GM11168 (cell line): ENCODE results near the gene STEAP3.

Experiments
- in situ Hi-C: fragments of 300-500 bp; cut with MboI; formaldehyde crosslinking; loops from one replicate; pipeline ENCODE4 v1.12.0; 2022; ENCODE audit warnings: low sequenced_read_pairs; ENCODE audit not compliant: unreplicated experiment

The STEAP3 gene

DNA sequence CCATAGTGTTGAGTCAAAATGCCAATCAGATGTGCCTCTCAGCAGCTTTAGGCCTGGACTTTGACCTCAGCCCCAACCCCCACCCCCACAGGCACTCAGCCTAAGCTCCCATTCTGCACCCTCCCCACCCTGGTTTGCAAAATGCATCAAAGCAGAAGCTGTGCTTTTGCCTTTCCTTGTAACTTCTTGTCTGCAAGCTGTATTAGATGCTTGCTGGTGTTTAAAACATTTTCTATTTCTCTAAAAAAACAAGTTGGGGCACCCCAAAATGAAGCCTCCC lies 26.6 kb upstream of the STEAP3 start:
- in situ Hi-C loops, result no loop called here

DNA sequence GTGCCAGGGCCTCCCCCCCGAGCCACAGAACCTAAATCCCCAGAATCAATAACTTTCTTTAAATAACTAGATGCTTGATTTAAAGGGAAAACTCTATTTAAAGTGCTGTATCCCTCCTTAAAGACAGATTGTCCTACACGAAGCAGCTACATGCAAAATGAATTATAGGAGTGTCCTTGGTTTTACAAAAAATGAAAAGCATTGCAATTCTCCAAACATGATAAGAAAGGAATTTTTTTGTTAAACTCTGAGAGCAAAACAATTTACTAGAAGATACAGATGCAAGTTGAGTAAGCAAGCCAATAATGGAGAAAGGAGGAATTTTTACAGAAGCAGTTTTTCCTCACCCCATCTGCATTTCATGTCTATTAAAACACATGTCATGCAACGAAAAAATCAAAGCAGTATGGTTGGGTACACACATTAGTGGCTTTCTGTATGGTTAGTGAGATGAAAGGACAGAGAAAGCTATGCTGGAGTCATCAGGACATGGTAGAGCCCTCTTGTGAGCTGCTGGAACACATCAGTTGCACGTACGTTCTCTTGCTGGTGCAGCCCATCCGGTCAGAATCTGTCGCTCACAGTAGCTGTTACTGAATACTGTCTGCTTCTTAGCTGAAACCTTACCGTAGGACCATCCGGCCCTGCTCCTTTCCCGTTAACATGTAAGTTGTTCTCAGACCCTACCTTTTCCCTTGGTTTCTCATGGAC lies 25.9 kb upstream of the STEAP3 start:
- in situ Hi-C loops, result no loop called here

DNA sequence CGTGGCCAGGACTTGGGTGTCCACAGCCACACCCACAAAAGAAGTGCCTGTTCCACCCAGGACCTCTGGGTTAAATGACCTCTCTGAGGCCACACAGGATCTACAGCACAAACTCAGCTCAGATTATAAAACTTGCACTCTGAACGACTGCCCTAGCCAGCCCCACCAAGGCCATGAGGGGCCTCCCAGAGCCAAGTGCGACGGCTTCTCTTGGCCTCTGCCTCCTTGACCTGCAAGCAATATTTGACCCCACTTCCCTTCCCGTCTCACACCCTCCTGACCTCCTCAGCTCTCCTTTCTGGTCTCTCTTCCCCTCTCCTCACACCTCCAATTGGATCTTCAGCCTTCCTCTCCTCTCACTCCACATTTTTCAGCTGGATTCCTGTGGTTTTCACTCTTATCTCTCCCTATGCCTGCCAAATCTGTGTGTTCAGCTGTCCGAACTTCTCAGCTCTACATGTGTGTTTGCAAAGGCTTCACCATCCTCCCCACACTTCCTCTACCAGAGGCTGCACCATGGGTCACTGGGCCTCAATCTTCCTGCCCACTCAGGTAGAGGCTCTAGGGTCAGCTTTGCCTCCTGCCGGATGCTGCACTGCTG lies 25.3 kb upstream of the STEAP3 start:
- in situ Hi-C loops, result no loop called here

DNA sequence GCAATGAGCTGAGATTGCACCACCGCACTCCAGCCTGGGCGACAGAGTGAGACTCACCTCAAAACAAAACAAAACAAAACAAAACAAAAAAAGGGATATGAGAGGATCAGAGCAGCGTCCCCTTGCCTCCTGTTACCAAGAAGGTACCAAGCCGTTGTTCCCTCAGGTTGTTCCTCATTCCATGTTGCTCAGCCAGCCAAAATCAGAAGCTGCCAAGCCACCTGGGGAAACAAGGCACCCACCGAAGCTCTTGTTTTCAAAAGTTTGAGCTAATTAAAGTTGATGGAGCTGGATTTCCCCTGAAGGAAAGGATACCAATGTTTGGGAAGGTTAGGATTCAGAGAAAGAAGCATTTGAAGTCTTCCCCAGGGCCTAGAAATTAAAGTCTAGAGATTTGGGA lies 21.8 kb upstream of the STEAP3 start:
- in situ Hi-C loops, result no loop called here

DNA sequence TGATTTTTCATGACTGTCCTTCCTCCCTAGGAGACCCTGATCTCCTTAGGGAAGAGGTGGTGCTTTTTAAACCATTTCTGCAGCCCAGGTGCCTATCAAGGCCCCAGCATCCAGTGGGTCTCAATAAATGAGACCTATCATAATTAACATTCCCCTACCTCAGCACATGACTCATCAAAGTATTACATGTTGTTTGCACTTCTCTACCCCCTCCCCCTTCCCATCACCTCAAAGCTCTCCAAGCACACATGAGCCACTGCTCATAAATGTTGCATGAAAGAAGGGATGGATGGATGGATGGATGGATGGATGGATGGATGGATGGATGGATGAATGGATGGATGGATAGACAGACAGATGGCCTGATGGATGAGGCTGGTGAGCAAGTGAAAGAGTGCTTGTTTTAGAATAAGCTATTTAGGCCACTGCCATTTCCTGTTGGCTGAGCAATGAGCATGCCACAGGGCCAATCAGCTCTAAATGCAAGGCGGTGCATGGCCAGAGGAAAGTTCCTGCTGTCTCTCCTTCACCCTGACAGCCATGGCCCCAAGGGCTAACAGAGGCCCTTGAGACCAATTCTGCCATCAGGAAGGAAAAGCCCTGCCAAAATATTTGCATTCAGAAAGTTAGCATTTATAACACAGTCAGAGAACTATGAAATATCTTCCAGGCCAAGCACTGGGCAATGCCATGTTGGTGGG lies 20.9 kb upstream of the STEAP3 start:
- in situ Hi-C loops, result no loop called here

DNA sequence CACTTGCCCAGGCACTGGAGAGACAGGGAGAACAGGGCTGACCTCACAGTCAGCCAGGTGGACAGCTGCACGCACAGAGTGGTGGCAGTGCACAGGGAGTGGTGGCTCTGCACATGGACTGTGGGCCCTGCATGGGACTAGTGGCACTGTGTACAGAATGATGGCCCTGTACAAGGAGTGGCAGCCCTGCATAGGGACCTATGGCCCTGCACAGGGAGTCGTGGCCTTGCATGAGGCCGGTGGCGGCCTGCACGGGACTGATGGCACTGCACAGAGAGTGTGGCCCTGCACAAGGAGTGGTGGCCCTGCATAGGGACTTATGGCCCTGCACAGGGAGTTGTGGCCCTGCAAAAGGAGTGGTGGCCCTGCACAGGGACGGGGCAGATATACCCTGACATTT lies 19.1 kb upstream of the STEAP3 start:
- in situ Hi-C loops, result no loop called here

DNA sequence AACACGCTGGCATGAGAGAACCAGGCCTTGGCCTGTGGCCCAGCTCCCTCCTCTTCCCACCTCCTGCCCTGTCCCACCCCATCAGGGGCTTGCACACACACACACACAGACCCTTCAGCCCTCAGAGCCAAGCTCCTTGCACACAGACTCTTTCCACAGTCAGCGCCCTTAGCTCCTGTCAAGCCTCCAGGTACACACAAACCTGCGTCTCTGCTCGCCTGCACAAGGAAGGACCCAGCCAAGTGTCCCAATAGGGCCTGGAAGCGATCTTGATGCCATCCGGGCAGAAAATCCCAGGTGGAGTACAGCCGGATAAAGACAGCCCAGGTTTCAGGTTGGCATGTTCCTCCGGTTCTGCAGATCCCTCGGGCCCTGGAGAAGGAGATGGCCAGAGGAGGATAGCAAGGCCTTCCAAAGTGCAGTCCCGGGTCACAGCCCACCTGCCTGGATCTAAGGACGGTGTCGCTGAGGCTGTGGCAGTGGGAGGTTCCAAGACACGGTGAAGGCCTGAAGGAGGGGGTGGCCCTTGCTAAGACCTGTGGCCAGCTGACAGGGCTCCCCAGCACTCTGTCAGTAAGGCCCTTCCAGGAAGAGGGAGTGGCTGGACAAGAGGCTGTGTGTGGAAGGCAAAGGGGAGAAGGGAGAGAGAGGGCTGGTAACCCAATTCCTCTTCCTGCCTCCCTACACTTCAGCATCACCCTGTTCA lies 18.5 kb upstream of the STEAP3 start:
- in situ Hi-C loops, result no loop called here

DNA sequence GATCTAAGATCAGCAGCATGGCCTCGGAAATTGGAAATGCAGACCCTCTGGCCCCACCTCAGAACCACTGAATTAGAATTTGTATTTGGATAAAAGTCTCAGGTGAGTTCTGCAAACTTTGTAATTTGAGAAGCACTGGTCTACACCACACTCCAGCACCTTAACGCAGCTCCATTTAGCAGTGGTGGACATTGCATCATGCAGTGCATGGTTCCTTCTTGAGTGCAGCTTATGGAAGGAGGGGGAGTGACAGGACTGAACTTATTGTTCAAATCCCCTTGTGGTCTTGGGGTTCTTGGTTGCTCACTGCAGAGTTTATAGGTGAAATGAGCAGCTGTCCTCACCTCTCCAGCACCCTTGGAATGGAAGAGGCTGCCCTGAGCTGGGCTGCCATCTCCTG lies 17.4 kb upstream of the STEAP3 start:
- in situ Hi-C loops, result no loop called here

DNA sequence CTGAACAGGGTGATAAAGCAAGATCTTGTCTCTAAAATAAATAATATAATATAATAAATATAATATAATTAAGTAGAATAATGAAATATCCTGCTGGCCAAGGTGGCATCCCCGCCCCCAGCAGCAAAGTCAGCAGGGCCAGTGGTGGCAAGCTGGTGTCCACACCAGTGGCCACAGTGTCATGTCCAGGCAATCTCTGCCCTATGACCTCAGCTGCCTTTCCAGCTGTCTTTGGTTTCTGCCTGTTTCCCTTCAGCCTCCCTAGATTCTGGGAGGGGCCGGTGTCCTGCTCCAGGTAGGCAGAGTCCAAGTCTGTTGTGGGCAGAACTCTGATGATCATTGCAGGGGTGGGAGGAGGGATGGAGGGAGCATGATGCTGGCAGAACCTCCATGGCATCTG lies 16.2 kb upstream of the STEAP3 start:
- in situ Hi-C loops, result no loop called here

DNA sequence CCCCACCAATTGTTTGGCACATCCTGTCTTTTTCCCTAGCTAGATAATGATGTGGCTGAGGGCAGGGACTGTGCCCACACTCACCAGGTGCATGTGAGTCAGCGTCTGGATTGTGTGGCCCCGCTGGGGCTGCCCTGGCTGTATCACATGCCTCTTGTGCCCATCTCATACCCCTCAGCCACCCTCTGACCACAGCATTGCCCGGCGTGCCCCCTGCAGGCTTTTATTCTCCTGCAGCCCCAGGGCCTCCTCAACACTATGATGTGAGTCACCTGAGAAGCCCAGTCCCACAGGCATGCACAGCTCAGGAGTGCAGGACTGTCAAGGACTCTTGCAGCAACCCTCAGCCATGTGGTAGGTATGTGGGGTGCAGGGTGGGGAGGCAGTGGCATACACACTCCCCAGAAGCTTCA lies 14.8 kb upstream of the STEAP3 start:
- in situ Hi-C loops, result no loop called here

DNA sequence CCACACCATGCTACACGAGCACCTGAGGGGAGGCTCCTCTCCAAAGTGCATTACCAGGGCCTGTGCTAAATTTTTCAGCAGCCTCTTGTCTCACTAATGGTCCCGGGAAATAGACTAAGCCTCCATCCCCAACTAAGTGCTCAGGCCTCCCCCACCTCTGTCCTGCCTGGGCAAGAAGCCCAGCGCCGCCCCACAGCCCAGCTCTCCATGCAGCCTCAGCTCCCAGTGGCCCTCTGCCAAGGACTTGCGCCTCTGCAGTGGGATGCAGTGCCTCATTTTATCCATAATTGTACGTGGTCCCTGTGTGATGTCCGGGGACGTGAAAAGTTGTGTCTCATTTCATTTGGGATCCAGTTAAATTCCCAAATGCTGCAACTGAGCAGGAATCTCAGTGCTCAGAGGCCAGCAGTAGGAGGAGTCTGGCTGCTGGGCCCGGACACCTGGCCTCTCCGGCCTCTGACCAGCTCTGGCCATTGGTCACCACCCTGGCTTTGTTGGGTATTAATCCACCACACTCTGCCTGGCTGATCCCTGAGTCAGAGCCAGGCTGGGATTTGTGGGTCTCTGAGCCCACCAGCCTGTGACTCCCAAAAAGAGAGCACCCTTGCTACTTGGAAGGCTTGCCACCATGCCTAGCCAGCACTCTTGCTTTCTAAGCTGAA lies 11.4 kb upstream of the STEAP3 start:
- in situ Hi-C loops, result no loop called here

DNA sequence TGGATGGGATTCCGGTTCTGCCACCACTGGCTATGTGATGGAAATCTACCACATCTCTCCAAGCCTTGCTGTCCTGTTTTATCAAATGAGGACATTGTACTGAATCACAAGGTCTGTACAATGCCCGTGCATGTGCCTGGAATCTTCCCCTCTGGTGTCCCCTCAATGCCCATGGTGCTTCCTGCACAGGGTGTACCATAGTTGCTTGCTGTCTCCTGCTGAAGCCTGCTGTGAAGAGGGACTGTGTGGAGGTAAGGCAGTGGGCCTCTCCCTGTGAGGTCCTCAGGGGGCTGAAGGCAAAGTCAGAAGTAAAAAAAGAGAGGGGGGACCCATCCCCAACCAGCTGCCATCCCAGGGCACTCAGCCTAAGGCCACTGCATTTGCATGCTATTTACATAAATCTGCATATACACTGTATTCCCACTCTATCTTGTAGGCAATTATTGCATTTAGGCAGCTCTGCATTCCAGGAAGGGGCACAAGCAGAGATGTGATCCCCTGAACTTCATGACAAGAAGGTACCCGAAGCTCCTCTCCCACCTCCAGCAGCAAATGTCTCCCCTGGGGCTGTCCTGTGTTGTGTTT lies 9.1 kb upstream of the STEAP3 start:
- in situ Hi-C loops, result no loop called here

DNA sequence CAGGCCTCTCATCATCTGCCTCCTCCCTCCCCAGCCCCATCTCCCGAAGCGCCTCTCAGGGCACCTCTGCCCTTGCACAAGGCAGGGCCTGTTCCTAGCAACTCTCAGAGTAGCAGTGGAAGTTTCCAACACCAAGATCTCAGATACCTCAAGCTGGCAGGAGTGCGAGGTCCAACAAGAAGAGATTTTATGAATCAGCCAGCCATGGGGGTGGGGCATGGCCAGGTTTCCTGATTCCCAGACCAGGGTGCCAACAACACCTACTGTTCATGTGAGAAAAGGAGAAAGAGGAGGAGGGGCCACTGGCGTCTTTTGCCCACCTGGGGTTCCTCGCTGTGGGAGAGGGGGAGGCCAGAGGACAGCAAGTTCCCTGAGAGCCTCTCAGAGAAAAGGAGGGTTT lies 6.6 kb upstream of the STEAP3 start:
- in situ Hi-C loops, result no loop called here

DNA sequence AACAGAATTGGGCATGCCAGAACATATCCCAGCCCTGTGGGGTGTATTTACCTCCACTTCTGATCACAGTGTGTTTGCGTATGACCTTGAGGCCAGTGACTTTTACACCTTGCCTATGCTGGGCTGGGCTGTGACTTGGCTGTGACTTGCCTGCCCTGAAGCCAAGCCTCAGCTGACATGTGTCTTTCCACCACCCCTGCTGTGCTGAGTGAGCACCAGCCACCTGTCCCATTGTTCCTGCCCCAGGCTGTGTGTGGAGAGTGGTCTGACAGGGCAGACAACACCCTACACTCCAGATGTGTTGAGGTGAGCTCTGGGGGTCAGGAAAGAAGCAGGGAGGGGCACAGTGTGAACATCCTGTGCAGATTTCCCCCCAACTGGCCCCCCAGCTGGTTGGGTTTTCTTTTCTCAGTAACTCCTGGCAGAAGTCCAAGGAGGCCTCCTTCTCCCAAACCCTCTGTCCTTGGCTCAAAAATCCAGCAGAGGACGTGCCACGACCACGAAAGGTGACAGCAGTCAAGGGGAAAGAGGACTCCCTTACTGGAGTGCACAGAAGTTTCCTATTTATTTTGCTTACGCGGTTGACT lies 5.1 kb upstream of the STEAP3 start:
- in situ Hi-C loops, result no loop called here

DNA sequence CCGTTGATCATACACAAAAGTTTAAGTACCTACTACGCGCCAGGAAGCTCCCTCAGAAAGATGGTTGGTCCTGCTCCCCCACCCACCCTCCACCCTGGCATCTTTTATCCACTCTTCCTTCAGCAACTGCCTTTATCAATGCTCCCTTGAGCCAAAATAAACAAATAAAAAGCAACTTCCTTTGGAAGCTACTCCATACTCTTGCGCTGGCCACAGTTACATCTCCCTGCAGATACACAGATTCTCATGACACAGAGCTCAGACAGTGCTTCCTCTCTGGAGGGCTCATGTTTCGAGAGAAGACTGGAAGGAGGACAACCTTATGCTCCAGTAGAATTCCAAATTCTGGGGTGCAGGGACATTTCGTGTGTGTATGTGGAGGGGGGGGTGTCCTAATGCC lies 3.8 kb upstream of the STEAP3 start:
- in situ Hi-C loops, result no loop called here

DNA sequence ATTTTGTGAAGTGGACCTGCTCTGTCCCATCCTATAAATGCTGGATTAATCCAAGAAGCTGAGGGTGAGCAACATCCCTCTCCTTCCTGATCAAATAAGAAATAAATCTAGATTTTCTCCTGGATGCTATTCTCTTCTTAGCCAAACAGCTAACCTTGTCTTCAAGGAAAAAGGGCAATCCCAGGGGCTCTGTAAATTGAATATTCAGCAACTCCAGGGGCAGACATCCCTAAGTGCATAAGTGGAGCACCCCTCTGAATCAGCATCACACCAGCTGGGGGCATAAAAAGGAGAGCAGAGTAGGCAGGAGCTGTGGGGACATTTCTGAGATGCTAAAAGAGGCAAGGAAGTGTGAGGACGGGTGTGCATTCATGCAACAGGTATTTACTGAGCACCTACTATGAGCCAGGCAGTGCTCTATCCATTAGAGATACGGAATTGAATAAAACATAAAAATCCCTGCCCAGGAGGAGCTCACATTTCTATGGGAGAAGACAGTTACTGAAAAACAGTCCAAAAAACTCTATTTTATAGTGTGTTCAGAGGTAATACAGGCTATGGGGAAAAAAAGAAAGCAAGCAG lies 2.8 kb upstream of the STEAP3 start:
- in situ Hi-C loops, result no loop called here

DNA sequence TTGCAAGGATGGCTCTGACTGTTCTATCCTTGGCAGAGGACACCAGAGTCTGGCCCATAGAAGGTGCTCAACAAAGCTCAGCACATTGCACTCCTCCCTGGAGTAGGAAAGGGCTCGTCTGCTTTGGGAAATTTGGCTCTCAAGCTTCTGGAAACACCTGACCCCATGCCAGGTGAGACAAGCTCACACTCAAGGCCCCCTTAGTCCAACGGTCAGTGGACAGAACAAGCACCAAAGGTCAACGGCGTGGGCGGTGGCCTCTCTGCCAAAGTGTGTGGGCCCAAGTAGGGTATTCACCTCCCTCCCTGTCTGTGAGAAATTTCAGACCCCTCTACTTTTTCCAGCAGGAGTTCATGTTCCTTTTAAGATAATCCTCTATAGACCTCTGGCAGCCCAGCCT lies 2.0 kb upstream of the STEAP3 start:
- in situ Hi-C loops, result no loop called here

DNA sequence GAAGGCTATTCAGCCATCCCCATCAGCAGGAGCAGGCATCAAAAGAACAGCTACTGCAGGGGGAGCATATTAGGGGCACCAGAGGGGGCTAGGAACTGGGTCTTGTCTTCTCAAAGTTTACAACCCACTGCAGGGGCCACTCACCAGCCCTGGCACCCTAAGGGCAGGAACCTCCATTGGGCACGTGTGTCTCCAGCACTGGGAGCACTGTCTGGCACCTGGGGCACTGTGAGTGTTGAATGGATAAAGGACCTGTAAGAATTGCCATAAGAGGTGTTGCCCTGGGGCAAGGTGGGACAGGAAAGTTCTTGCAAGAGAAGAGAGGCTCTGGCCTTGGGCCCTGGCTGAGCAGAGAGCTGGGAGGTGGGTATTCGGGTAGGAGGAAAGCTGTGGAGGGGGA lies 1.4 kb upstream of the STEAP3 start:
- in situ Hi-C loops, result no loop called here

DNA sequence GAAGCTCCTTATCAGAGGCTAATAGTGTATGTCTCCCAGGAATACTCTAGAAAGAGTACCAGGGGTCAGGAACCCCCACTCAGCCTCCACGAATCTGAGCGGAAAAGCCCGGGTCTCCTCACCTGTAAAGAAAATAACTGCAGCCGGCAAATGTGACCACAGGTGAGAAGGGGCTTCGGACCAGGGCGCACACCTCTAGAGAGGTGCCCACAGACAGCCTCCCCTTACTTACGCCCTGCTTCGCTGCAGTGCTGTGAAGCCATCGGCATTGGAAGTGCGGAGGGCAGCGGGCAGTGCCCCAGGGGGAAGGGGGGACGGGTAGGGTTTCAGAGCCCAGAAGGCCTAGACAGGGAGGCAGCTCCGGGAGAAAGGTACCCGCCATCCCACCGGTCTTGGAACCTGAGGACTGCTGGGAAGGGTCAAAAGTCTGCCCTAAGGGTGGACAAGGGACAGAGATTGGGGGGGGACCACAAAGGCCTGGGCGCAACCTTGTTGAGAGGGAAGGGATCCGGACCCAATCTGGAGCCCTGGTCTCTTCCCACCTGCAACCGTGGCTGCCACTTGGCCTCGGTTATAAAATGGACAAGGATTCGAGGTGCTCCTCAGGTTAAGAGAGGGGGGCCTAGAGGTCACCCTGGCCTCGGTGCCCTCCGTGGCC lies 642 bp upstream of the STEAP3 start:
- in situ Hi-C loops, result no loop called here
